GM12878 (cell line): ENCODE measurements around the gene PHLDA3. TPM values are rescaled to one million over a fixed set of nuclear protein-coding genes. Genes with fewer than 3 reads are reported as not detected.

Experiments
- ATAC-seq: fragments of 200-7000 bp; cut with Tn5 transposase; 3 replicates; pipeline ENCODE4 v1.9.1; 2020; ENCODE audit warnings: mild to moderate bottlenecking, moderate library complexity
- BruUV-seq: library from RNA; stranded (reverse); fragments of 400-500 nt; replicated peaks from 2 replicates; lab custom pipeline; 2021; lab: Mats Ljungman, UMichigan
- CTCF ChIA-PET: fragments of 300-600 bp; sonication (Branson Sonifier 250); formaldehyde crosslinking; extraction: SDS; loops from one replicate; lab custom pipeline; 2021; ENCODE audit warnings: inconsistent platforms; lab: Yijun Ruan, JAX
- POLR2A ChIA-PET: fragments of 350-600 bp; formaldehyde crosslinking; extraction: SDS; loops from one replicate; lab custom pipeline; 2021; ENCODE audit warnings: inconsistent platforms; lab: Charles Lee
- RAD21 ChIA-PET: fragments of 300-600 bp; sonication (Branson Sonifier 250); formaldehyde crosslinking; loops from one replicate; lab custom pipeline; 2023; ENCODE audit warnings: antibody characterized with exemption; ENCODE audit not compliant: unreplicated experiment; lab: Charles Lee
- SMC1A ChIA-PET: fragments of 300-600 bp; sonication (Branson Sonifier 250); formaldehyde crosslinking; loops from one replicate; lab custom pipeline; 2023; ENCODE audit not compliant: unreplicated experiment, uncharacterized antibody; lab: Charles Lee
- DNase-seq: peaks from one replicate; pipeline ENCODE4 v3.0.0-alpha.2; 2011; ENCODE audit warnings: low read depth, low spot score
- FAIRE-seq: peaks from 3 replicates; lab custom pipeline; 2011; peaks lifted over from hg19 to GRCh38; lab: Jason Lieb, UNC
- H2AFZ ChIP-seq: 2 replicates; pipeline ENCODE4 v1.6.0; 2011; ENCODE audit warnings: low read depth, low read length, control low read depth; ENCODE audit not compliant: control insufficient read depth
- H3K27ac ChIP-seq: 2 replicates; pipeline ENCODE4 v1.5.1; 2011; ENCODE audit warnings: control low read depth; ENCODE audit not compliant: control insufficient read depth, insufficient read depth
- H3K27me3 ChIP-seq, 2 experiments: replicated peaks in 1 of 2; 2 replicates each; pipeline versions ENCODE4 v1.6.0 to v1.6.1; 2011; ENCODE audit warnings: low read length in 1 of 2; ENCODE audit not compliant: control insufficient read depth in 2 of 2, insufficient read depth in 2 of 2
- H3K36me3 ChIP-seq, 2 experiments: 2 replicates each; pipeline ENCODE4 v1.5.1; 2011; ENCODE audit warnings: low read length in 1 of 2; ENCODE audit not compliant: control insufficient read depth in 2 of 2, insufficient read depth in 2 of 2
- H3K4me1 ChIP-seq: 2 replicates; pipeline ENCODE4 v1.6.1; 2011; ENCODE audit warnings: mild to moderate bottlenecking, low read length, moderate library complexity, mixed read lengths; ENCODE audit not compliant: control insufficient read depth, insufficient read depth
- H3K4me2 ChIP-seq: 2 replicates; pipeline ENCODE4 v1.6.0; 2011; ENCODE audit warnings: control low read depth; ENCODE audit not compliant: control insufficient read depth, insufficient read depth
- H3K4me3 ChIP-seq: fragments of 200-600 bp; sonication (generic); 2 replicates; pipeline ENCODE4 v1.5.1; 2016
- H3K79me2 ChIP-seq: 2 replicates; pipeline ENCODE4 v1.6.0; 2011; ENCODE audit warnings: low read length; ENCODE audit not compliant: control insufficient read depth, insufficient read depth
- H3K9ac ChIP-seq: 2 replicates; pipeline ENCODE4 v1.8.0; 2011; ENCODE audit warnings: low read length, control low read depth, mixed read lengths; ENCODE audit not compliant: control insufficient read depth, insufficient read depth
- H3K9me3 ChIP-seq: replicated peaks from 3 replicates; pipeline ENCODE4 v1.5.1; 2011; ENCODE audit warnings: mild to moderate bottlenecking, low read length; ENCODE audit not compliant: control insufficient read depth, insufficient read depth
- H4K20me1 ChIP-seq: 2 replicates; pipeline ENCODE4 v1.6.0; 2011; ENCODE audit not compliant: control insufficient read depth, insufficient read depth
- BACH1 ChIP-seq: fragments of 450-650 bp; IDR thresholded peaks from 2 replicates; pipeline ENCODE4 v1.6.1; 2017; ENCODE audit warnings: mild to moderate bottlenecking, borderline replicate concordance
- CHD2 ChIP-seq: IDR thresholded peaks from 2 replicates; pipeline ENCODE4 v1.6.1; 2011; ENCODE audit warnings: low read depth, low read length, improper control_type of control experiment, borderline replicate concordance
- GATAD2B ChIP-seq: fragments of 450-650 bp; conservative IDR thresholded peaks from 2 replicates; pipeline ENCODE4 v1.6.1; 2017; ENCODE audit warnings: low read depth, mild to moderate bottlenecking, moderate library complexity
- IKZF1 ChIP-seq: fragments of 450-650 bp; conservative IDR thresholded peaks from 2 replicates; pipeline ENCODE4 v1.6.1; 2017; ENCODE audit warnings: antibody characterized with exemption, mild to moderate bottlenecking
- IKZF2 ChIP-seq, 2 experiments: fragments of 450-650 bp; IDR thresholded peaks; 2 replicates each; pipeline ENCODE4 v1.6.1; 2017; ENCODE audit warnings: mild to moderate bottlenecking in 2 of 2, moderate library complexity in 2 of 2
- LARP7 ChIP-seq: fragments of 450-650 bp; IDR thresholded peaks from 2 replicates; pipeline ENCODE4 v1.6.1; 2017; ENCODE audit warnings: mild to moderate bottlenecking
- NBN ChIP-seq: fragments of 450-650 bp; IDR thresholded peaks from 2 replicates; pipeline ENCODE4 v1.6.1; 2016
- PKNOX1 ChIP-seq: fragments of 450-650 bp; IDR thresholded peaks from 2 replicates; pipeline ENCODE4 v1.6.1; 2016; ENCODE audit warnings: mild to moderate bottlenecking
- SMARCA5 ChIP-seq: fragments of 450-650 bp; IDR thresholded peaks from 2 replicates; pipeline ENCODE4 v1.6.1; 2017; ENCODE audit warnings: mild to moderate bottlenecking
- SMC3 ChIP-seq: IDR thresholded peaks from 2 replicates; pipeline ENCODE4 v1.6.1; 2011; ENCODE audit warnings: low read length, improper control_type of control experiment, borderline replicate concordance
- YY1 ChIP-seq: IDR thresholded peaks from 2 replicates; pipeline ENCODE4 v1.6.1; 2011; ENCODE audit warnings: low read depth, mild to moderate bottlenecking, low read length
- ZSCAN29 ChIP-seq: fragments of 450-650 bp; IDR thresholded peaks from 2 replicates; pipeline ENCODE4 v1.6.1; 2017; ENCODE audit warnings: mild to moderate bottlenecking, moderate library complexity
- WGBS: methylation state at CpG from one replicate; pipeline ENCODE4 v1.1.6; 2016; ENCODE audit warnings: low lambda C conversion rate; ENCODE audit not compliant: insufficient replicate concordance, insufficient coverage; ENCODE audit errors: missing lambda C conversion rate; 5-methylcytosine and 5-hydroxymethylcytosine counted together
- in situ Hi-C: fragments of 300-500 bp; cut with MboI; formaldehyde crosslinking; loops from 9 replicates; pipeline ENCODE4 v1.14.3; 2018; ENCODE audit warnings: mixed read lengths
- intact Hi-C: fragments of 100-400 bp; cut with micrococcal nuclease; formaldehyde crosslinking; loops from one replicate; pipeline ENCODE4 v1.14.2; 2022; ENCODE audit not compliant: unreplicated experiment
- polyA plus RNA-seq, 11 experiments: library from polyadenylated mRNA; depleted of rRNA in 4 of 11; unstranded in 6 of 11; stranded (reverse) in 5 of 11; fragments of >200 nt; fragmentation: Nextera tagmentation in 4 of 11; fragmentation: Illumina TruSeq in 1 of 11; extraction: Ambion mirVana in 4 of 11; extraction: Trizol in 1 of 11; gene quantifications; 1 replicate in 1 of 11; 2 replicates in 10 of 11; pipeline versions ENCODE4 v1.2.1 to v1.2.3, GENCODE V29; 2011 to 2016; ENCODE audit warnings: inconsistent platforms in 2 of 11, missing spikeins in 2 of 11, low read depth in 1 of 11
- total RNA-seq, 4 experiments: library from RNA; depleted of rRNA in 3 of 4; stranded (reverse); fragments of >200 nt in 3 of 4; fragmentation: Illumina TruSeq in 1 of 4; extraction: Trizol in 1 of 4; gene quantifications; 2 replicates each; pipeline versions ENCODE4 v1.2.1 to v1.2.3, GENCODE V29; 2013 to 2021
- TF ChIP-seq, protein P1 (sequence below): fragments of 450-650 bp; IDR thresholded peaks from 2 replicates; pipeline ENCODE4 v1.6.1; 2017; ENCODE audit warnings: mild to moderate bottlenecking, moderate library complexity
- TF ChIP-seq, protein P2 (sequence below), 3 experiments: IDR thresholded peaks in 2 of 3; conservative IDR thresholded peaks in 1 of 3; 2 replicates each; pipeline ENCODE4 v1.5.1; 2011; ENCODE audit warnings: low read depth in 3 of 3, low read length in 3 of 3, mild to moderate bottlenecking in 3 of 3, control low read depth in 2 of 3, moderate library complexity in 2 of 3, inconsistent platforms in 1 of 3, mixed read lengths in 1 of 3; ENCODE audit not compliant: control insufficient read depth in 2 of 3, insufficient read depth in 1 of 3; ENCODE audit errors: extremely low read depth in 1 of 3

Gene PHLDA3
- total and polyA plus RNA-seq, 10 of the 15 experiments (the other 5 are each of a cell fraction or from before 2014, with no cell fraction given) = 0.60 to 57.4 (median 21.8) TPM

- no peaks in the 10 kb centered on the region for H4K20me1 ChIP-seq
- FAIRE-seq = no peak
- peak overlapping the region; percentile 70 for H2AFZ ChIP-seq
- DNase-seq = no peak
- POLR2A ChIA-PET = interaction anchor here (0.6 to 8.2 kb wide), 9 partner anchors 8 to 69 kb away, joined by 3 to 59 read pairs (median 5); partner anchors contain the start of gene PHLDA3
- H3K4me2 ChIP-seq = peak overlapping the region; percentile 49; the same call in 1 of the 2 replicates
- no peak overlapping the region for H3K27ac ChIP-seq
- H3K36me3 ChIP-seq = no peaks in the 10 kb centered on the region
- H3K4me3 ChIP-seq = no peak overlapping the region
- no peaks in the 10 kb centered on the region; the same call in 2 of the 3 replicates for H3K9me3 ChIP-seq
- H3K79me2 ChIP-seq = no peaks in the 10 kb centered on the region
- SMC1A ChIA-PET = interaction anchor here (0.6 to 8.5 kb wide), 20 partner anchors 8 to 96 kb away, joined by 3 to 182 read pairs (median 5); partner anchors contain the start of genes CSRP1 and PHLDA3
- CTCF ChIA-PET = interaction anchor here (0.6 to 16.5 kb wide), 32 partner anchors 7 to 359 kb away, joined by 3 to 455 read pairs (median 5); partner anchors contain the start of genes CSRP1, PHLDA3 and TNNI1
- H3K9ac ChIP-seq = no peak overlapping the region
- ATAC-seq = peak; percentile 98
- intact Hi-C loops (loop anchor here (1.0 kb wide), 2 partner anchors 34 to 65 kb away; no protein-coding TSS in a partner anchor), in situ Hi-C loops (loop anchor here (5.0 kb wide), 1 partner anchor 64 kb away; no protein-coding TSS in a partner anchor)
- RAD21 ChIA-PET = interaction anchor here (0.8 to 13.7 kb wide), 25 partner anchors 9 to 345 kb away, joined by 3 to 301 read pairs (median 5); partner anchors contain the start of genes CSRP1 and PHLDA3
- H3K27me3 ChIP-seq = no peaks in the 10 kb centered on the region
- H3K4me1 ChIP-seq = peaks cover 16% of the 10 kb centered on the region
- WGBS = 11% methylated on average over 20 of the region's 20 CpGs
- BruUV-seq = no TSS peak
- TF ChIP-seq ZSCAN29 (no peak), SMARCA5 (peak; percentile 56; the same call in 1 of the 2 replicates), SMC3 (peak; percentile 82; the same call in 1 of the 2 replicates), CHD2 (peak; percentile 24; the same call in 1 of the 2 replicates), BACH1 (no peak), YY1 (peak; percentile 67), IKZF1 (peak; percentile 52), IKZF2 (IDR thresholded peaks at IDR 0.05) (peak in 1 of 2 experiments; percentile 14; a peak in 1 of 4 replicates), LARP7 (0 out of 2 replicates have a peak, but pooled peaks have one; percentile 27), NBN (no peak), PKNOX1 (no peak), GATAD2B (0 out of 2 replicates have a peak, but pooled peaks have one; percentile 40)
- TF ChIP-seq, protein P1, sequence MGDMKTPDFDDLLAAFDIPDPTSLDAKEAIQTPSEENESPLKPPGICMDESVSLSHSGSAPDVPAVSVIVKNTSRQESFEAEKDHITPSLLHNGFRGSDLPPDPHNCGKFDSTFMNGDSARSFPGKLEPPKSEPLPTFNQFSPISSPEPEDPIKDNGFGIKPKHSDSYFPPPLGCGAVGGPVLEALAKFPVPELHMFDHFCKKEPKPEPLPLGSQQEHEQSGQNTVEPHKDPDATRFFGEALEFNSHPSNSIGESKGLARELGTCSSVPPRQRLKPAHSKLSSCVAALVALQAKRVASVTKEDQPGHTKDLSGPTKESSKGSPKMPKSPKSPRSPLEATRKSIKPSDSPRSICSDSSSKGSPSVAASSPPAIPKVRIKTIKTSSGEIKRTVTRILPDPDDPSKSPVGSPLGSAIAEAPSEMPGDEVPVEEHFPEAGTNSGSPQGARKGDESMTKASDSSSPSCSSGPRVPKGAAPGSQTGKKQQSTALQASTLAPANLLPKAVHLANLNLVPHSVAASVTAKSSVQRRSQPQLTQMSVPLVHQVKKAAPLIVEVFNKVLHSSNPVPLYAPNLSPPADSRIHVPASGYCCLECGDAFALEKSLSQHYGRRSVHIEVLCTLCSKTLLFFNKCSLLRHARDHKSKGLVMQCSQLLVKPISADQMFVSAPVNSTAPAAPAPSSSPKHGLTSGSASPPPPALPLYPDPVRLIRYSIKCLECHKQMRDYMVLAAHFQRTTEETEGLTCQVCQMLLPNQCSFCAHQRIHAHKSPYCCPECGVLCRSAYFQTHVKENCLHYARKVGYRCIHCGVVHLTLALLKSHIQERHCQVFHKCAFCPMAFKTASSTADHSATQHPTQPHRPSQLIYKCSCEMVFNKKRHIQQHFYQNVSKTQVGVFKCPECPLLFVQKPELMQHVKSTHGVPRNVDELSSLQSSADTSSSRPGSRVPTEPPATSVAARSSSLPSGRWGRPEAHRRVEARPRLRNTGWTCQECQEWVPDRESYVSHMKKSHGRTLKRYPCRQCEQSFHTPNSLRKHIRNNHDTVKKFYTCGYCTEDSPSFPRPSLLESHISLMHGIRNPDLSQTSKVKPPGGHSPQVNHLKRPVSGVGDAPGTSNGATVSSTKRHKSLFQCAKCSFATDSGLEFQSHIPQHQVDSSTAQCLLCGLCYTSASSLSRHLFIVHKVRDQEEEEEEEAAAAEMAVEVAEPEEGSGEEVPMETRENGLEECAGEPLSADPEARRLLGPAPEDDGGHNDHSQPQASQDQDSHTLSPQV = no peak
- TF ChIP-seq, protein P2, sequence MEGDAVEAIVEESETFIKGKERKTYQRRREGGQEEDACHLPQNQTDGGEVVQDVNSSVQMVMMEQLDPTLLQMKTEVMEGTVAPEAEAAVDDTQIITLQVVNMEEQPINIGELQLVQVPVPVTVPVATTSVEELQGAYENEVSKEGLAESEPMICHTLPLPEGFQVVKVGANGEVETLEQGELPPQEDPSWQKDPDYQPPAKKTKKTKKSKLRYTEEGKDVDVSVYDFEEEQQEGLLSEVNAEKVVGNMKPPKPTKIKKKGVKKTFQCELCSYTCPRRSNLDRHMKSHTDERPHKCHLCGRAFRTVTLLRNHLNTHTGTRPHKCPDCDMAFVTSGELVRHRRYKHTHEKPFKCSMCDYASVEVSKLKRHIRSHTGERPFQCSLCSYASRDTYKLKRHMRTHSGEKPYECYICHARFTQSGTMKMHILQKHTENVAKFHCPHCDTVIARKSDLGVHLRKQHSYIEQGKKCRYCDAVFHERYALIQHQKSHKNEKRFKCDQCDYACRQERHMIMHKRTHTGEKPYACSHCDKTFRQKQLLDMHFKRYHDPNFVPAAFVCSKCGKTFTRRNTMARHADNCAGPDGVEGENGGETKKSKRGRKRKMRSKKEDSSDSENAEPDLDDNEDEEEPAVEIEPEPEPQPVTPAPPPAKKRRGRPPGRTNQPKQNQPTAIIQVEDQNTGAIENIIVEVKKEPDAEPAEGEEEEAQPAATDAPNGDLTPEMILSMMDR (IDR thresholded peaks at IDR 0.05 in 2 of 3, conservative IDR thresholded peaks at IDR 0.05 in 1 of 3; ENCODE audit: control insufficient read depth in 2 of 3, extremely low read depth in 1 of 3, insufficient read depth in 1 of 3, low read depth in 3 of 3, low read length in 3 of 3) = peak; percentile 87 to 95 (median 91)
Observed at GRCh38 chr1:201447903-201448871, 20.8 kb downstream of the PHLDA3 start.
